Coronary artery (tissue), 2 donors: ENCODE results near the gene ITPK1.

Experiments
- DNase-seq: peaks from one replicate; pipeline ENCODE4 v3.0.0-alpha.2; 2017; ENCODE audit warnings: low spot score
- H3K27ac ChIP-seq, 2 donors: fragments of 200-600 bp; sonication (generic); one replicate each; pipeline ENCODE4 v1.5.1; 2016 to 2019
- H3K4me3 ChIP-seq: fragments of 200-600 bp; sonication (generic); 2 replicates; pipeline ENCODE4 v1.5.1; 2016; ENCODE audit warnings: mild to moderate bottlenecking, moderate library complexity
- TF ChIP-seq, protein P1 (sequence below): fragments of 200-600 bp; sonication (generic); IDR thresholded peaks from one replicate; pipeline ENCODE4 v1.5.1; 2019; ENCODE audit warnings: antibody characterized with exemption

ITPK1 gene

DNA sequence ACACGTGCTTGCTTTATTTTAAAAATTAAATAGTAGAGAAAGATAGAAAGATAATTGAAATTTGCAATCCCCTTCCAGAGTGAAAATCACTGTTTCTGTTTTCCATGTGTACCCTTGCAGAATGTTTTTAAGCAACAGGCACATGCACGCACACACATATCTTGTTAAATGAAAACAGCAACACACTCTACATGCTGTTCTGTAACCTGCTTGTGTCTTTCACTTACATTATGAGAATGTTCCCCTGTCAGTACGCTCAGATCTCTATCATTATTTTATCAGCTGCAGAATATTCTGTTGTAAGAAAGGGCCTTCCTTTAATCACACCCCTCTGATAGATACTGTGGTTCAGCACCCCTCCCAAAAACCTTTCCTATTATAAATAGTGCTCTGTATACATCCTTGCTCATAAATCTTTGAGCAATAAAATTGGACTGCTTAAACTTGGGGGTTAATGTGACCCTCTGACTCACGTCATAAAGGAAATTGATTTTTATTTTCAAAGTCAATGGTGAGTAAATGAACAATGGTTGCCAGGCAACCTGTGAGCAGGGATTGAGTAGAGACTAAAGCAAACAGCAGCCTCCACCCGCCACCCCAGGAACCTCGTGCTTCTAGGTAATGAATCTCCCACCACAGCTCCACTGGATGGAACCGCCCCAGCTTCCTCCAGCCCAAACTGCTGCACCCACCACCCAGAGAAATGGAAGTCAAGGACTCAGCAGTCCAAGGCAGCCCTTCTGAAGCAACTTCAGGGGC is 224.7 kb downstream of the ITPK1 start:
- Histone ChIP-seq H3K4me3 (no peak overlapping the region), H3K27ac (no peak overlapping the region)
- TF ChIP-seq, protein P1, sequence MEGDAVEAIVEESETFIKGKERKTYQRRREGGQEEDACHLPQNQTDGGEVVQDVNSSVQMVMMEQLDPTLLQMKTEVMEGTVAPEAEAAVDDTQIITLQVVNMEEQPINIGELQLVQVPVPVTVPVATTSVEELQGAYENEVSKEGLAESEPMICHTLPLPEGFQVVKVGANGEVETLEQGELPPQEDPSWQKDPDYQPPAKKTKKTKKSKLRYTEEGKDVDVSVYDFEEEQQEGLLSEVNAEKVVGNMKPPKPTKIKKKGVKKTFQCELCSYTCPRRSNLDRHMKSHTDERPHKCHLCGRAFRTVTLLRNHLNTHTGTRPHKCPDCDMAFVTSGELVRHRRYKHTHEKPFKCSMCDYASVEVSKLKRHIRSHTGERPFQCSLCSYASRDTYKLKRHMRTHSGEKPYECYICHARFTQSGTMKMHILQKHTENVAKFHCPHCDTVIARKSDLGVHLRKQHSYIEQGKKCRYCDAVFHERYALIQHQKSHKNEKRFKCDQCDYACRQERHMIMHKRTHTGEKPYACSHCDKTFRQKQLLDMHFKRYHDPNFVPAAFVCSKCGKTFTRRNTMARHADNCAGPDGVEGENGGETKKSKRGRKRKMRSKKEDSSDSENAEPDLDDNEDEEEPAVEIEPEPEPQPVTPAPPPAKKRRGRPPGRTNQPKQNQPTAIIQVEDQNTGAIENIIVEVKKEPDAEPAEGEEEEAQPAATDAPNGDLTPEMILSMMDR: no peak
- DNase-seq: no peak

DNA sequence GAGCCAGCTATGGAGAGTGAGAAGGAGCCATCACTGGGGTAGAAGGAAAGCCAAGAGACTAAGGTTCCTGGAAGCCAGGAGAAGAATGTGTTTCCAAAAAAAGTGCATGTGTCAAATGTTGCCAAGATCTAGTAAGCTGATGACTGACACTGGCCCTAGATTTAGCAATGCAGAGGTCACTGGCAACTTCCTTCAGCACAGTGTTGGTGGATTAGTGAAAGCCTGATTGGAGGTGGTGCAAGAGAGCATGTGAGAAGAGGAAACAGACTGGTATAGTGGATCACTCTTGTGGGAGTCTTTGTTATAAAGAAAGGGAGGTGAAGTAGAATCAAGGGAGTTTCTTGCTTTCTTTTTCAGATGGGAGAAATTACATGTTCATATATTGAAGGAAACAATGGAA is 226.8 kb downstream of the ITPK1 start:
- TF ChIP-seq, protein P1: no peak
- no peak for DNase-seq
- H3K27ac ChIP-seq: no peak overlapping the region

DNA sequence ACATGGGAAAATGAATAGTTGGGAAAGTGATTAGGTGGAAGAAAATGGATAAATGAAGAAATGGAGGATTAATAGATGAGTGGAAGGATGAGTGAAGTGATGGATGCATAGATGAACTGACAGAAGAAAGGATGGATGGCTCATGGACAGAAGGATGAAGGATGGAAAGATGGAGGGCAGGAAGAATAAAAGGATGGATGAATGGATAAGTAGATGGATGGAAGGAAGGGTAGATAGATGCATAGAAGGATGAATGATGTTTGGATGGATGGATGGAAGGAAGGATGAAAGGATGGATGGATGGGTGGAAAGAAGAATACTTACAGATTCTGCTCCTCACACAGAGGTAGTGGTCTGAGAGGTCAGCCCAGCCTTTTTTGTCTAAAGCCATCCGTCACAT is 228.6 kb downstream of the ITPK1 start:
- TF ChIP-seq, protein P1: no peak

More for the DNA sequence above, 226.8 kb downstream of the ITPK1 start:
- H3K4me3 ChIP-seq: no peak overlapping the region

More for the DNA sequence above, 228.6 kb downstream of the ITPK1 start:
- no peak for DNase-seq
- Histone ChIP-seq H3K4me3 (no peak overlapping the region), H3K27ac (no peak overlapping the region)
